HG03135 (cell line): Measurements from ENCODE around the gene CXXC5.
A peak's percentile ranks its signal among the peaks of the same experiment; 100 is the strongest.
"Not testable (repeated sequence)": the region's sequence is repeated elsewhere in the genome, so short reads cannot be mapped to it uniquely, and the experiment has no call there.

ENCODE experiments used
- ATAC-seq: cut with Tn5 transposase; IDR thresholded peaks from one replicate; pipeline ENCODE4 v1.9.1; 2021; ENCODE audit warnings: mild to moderate bottlenecking, moderate library complexity; ENCODE audit not compliant: unreplicated experiment

CXXC5 gene

DNA sequence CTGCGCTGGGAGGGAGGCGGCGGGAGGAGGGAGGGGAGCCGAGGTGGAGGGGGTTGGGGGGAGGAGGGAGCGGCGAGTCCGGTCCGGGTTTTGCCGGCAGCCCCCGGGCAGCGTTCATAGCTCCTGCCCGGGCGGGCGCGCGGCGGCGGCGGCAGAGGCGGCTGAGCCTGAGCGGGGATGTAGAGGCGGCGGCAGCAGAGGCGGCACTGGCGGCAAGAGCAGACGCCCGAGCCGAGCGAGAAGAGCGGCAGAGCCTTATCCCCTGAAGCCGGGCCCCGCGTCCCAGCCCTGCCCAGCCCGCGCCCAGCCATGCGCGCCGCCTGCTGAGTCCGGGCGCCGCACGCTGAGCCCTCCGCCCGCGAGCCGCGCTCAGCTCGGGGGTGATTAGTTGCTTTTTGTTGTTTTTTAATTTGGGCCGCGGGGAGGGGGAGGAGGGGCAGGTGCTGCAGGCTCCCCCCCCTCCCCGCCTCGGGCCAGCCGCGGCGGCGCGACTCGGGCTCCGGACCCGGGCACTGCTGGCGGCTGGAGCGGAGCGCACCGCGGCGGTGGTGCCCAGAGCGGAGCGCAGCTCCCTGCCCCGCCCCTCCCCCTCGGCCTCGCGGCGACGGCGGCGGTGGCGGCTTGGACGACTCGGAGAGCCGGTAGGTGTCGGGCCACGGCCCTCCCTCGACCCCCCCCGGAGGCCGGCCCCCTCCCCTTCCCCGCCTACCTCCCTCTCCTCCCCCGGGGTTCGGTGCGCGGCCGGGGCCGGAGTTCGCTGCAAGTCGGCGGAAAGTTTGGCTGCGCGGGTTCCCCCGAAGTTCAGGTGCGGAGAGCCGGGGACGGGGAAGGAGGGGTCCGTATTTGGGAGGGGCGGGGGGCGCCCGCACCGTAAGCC is at the start of gene CXXC5:
Gene CXXC5 (plus strand): TSS at position 145 of the 877 bp plus-strand sequence. CDS start 32,175 bp downstream, outside the sequence.
- ATAC-seq: peak; percentile 23

DNA sequence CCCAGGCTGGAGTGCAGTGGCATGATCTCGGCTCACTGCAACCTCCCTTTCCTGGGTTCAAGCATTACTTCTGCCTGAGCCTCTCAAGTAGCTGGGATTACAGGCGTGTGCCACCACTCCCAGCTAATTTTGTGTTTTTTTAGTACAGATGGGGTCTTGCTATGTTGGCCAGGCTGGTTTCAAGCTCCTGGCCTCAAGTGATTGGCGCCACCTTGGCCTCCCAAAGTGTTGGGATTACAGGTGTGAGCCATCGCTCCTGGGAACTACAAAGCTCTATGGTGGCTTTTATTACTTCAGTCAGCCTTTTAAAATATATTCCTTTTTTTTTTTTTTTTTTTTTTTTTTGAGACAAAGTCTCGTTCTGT is 49.6 kb upstream of the CXXC5 start:
- not testable (repeated sequence) for ATAC-seq

DNA sequence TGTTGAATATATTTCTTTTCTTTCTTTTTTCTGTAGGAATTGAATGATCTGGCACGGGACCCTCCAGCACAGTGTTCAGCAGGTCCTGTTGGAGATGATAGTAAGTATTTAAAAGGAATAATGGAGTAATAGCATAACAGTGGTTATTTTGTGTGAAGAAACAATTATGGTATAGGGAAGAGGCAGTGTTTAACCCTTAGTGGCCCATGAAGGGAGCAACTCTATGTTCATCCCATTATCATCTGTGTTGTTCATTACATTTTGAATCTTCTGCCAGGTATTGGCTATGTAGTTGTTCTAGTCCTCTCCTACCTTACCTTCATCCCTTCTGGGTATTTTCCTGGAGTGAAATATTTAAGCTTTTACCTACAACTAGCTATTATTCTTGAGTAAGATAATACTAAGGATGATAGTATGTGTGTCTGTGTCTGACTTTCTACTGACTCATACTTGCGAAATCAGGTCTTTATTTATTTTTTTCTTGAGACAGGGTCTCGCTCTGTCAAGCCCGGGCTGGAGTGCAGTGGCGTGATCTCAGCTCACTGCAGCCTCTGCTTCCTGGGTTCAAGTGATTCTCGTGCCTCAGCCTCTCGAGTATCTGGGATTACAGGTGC is 47.7 kb upstream of the CXXC5 start:
- no peak for ATAC-seq

DNA sequence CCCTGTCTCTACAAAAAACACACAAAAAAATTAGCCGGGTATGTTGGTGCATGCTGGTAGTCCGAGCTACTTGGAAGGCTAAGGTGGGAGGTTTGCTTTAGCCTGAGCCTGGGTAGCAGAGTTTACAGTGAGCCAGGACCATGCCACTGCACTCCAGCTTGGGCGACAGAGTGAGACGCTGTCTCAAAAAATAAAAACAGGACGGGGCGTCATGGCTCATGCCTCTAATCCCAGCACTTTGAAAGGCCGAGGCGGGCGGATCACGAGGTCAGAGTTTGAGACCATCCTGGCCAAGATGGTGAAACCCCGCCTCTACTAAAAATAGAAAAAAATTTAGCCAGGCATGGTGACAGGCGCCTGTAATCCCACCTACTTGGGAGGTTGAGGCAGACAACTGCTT is 46.7 kb upstream of the CXXC5 start:
- ATAC-seq: no peak

DNA sequence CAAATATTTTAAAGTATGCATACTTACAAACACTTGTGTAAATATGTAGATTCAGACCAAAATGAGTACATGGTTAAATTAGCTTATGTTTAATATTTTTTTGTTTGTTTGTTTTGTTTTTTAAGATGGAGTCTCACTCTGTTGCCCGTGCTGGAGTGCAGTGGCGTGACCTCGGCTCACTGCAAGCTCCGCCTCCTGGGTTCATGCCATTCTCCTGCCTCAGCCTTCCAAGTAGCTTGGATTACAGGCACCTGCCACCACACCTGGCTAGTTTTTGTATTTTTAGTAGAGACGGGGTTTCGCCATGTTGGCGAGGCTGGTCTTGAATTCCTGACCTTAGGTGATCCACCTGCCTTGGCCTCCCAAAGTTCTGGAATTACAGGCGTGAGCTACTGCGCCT is 46.2 kb upstream of the CXXC5 start:
- not testable (repeated sequence) for ATAC-seq

DNA sequence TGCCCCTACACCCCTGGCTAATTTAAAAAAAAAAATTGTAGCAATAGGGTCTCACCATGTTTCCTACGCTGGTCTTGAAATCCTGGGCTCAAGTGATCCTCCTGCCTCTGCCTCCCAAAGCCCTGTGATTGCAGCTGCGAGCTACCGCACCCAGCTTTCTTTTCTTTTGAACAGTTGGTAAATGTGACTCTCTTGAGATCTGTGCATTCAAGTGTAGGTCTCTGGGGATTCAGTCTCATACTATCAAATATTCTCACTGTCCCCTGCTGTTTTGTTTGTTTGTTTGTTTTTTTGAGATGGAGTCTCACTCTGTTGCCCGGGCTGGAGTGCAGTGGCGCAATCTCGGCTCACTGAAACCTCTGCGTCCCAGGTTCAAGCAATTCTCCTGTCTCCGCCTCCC is 42.3 kb upstream of the CXXC5 start:
- ATAC-seq: no peak

DNA sequence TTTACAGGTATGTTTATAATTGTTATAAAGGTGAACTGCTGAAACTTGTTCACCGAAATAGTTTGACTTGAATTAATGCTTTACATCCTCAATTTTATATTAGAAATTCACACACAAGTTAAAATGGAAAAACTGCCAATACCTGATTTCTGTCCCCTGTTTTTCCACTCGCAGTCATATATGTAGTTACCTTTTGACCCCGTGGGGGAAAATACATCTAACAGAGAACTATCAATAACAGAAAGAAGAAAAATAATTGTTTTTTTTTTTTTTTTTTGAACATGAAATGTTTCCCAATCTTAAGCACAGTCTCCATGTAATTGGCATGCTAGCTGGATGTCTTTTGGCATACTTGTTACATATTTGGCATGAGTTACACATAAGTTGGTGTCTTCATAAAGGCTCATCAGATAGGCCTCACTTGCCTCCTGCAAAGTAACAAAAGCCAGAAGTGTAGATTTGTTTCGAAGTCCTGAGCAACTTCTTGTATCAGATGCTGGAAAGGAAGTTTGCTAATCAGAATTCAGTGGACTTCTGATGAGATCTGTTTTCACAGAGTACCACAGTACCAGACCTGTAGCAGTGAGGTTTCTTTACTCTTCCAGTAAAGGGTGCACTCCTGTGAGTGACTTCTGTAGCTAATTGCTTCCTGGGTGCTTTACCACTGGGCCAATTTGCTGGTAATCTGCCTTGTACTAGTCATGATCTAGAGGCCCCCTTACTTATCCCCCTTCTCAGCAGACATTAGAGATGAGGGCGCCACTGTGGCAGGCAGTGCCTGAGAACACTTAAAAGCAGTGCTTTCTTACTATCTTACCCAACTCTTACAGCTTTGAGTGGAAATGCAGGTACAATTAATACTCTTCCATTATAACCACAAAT is 36.2 kb upstream of the CXXC5 start:
- no peak for ATAC-seq

DNA sequence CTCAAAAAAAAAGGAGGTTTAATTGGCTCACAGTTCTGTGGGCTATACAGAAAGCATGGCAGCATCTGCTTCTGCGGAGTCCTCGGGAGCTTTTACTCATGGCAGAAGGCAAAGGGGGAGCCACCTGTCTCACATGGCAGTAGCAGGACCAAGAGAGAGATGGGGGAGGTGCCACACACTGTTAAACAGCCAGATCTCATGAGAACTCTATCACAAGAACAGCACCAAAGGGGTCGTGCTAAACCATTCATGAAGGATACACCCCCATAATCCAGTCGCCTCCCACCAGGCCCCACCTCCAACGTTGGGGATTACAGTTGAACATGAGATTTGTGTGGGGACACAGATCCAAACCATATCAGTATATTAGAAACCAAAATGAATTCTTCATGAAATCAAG is 28.3 kb upstream of the CXXC5 start:
- ATAC-seq: no peak

DNA sequence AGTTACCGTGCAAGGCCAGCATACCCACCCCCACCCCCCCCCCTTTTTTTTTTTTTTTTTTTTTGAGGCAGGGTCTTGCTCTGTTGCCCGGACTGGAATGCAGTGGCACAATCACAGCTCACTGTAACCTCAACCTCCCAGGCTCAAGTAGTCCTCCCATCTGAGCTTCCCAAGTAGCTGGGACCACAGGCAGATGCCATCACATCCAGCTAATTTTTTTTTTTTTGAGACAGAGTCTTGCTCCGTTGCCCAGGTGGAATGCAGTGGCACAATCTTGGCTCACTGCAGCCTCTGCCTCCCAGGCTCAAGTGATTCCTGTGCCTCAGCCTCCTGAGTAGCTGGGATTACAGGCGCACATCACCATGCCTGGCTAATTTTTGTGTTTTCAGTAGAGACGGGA is 22.8 kb upstream of the CXXC5 start:
- not testable (repeated sequence) for ATAC-seq

DNA sequence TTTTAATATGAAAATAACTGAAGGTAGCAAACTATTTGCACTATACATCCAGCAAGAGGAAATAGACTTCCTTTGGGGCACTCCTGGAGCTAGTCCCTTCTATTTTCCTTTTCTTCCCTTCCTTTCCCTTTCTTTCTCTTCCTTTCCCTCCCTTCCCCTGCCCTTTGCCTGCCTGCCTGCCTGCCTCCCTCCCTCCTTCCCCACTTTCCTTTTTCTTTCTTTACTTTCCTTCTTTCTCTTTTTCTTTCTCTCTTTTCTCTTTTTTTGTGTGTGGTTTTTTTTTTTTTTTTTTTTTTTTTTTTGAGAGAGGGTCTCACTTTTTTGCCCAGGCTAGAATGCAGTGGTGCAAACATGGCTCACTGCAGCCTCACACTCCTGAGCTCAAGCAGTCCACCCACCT is 17.3 kb upstream of the CXXC5 start:
- no peak for ATAC-seq

DNA sequence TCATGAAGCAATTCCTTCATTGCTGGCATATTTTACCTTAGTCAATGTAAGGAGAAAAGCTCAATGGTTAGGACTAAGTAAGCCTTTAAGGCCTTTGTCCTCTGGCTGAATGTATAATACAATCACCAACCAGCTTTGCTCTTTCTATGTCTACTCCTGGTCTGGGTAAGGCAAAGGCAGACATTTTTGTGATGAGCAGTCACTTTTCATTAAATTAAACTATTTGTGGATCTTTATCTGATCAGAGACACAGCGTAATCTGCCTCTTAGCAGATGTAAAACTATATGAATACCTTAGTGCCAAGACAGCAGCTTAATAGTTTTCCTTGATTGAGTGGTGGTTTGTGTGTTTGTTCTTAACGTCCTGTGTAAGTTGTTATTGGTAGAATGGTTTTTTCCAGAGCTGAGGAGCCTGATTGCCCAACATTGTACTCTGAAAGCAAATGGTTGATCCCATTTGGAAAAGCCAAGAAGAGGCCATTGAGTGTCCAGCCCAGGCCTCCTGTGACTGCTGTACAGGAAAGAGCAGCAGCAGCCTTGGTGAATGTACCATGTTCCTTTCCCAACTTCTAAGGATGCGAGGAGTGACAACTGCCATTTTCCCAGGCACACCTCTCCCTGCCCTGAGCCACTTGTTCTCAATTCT is 16.5 kb upstream of the CXXC5 start:
- ATAC-seq: no peak

DNA sequence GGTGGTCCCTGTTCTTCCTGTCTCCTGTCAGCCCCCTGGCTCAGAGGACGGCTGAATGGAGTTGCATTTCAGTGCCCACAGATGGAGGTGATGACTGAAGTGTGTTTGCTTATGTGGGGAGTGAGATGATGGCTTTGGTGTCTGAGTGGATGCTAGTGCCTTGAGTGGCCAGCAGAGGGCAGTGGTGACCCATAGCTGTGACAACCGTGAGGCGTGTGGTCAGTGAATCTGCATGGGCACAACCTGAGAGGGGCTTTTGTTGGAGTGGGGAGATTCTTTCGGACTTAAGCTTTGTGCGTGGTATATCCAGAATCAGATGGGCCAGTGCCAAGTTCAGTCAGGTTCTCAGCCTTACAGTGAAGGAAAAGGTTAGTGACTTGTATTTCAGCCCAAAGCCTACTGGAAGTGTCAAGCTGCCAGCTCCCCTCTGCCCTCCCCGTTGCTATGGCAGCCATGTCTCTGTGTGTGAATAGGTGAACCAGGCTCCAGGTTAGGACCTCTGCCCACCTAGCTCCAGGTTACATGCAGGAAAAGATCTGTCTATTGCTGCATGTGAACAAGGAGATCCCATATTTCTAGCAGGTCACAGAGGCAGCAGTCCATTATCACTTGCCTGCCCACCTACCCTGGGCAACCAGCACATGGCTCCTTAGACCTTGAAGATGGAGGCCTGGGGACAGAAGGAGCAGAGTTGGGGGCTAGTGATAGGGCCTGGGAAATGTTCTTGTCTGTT is 14.7 kb upstream of the CXXC5 start:
- no peak for ATAC-seq

DNA sequence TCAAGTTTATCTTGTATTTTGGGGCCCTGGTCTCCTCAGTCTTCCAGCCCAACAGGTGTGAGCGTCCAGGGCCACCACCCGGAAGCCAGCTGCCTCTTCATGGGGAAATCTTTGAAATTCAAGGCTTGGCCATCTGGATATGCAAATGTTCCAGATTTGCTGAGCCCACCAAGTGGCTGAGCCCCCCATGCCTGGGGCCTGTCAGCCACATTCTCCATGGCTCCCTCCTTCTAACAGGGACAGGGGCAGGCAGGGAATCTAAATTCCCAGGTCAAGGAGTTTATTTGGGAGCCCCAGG is 14.2 kb upstream of the CXXC5 start:
- ATAC-seq: no peak

DNA sequence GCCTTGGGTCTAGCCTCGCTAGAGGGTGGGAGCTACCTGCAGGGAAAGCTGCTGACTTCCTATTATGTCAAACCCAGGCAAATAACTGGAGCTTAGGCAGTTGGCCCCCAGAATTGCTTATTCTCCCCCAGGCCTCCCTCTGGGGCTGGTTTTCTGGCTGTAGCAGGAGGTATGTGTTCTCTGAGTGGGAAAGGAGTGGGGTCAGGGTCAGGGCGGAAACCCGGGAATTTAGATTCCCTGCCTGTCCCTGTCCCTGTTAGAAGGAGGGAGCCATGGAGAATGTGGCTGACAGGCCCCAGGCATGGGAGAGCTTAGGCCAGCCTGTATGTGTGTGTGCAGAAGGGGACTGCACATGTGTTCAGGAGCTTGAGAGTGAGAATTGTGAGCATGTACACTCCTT is 13.6 kb upstream of the CXXC5 start:
- ATAC-seq: no peak

DNA sequence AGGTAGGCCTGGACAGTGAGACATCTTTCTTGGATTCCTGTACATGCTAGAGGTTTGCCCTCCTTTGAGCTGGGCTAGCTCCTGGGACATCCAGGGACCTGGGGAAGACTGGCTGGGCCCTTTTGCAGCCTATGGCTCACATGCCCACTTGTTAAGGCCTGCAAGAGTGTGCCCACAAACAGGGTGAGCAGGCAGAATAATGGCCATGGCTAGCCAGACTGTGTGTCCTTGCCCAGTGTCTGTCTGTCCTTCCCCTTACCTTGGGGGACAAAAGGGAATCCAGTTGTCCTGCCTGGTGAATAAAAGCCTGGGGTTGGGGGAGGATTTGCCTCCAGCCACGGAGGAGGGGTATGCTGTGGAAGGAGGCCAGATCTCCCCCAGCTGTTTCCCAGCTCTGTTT is 13.0 kb upstream of the CXXC5 start:
- no peak for ATAC-seq

DNA sequence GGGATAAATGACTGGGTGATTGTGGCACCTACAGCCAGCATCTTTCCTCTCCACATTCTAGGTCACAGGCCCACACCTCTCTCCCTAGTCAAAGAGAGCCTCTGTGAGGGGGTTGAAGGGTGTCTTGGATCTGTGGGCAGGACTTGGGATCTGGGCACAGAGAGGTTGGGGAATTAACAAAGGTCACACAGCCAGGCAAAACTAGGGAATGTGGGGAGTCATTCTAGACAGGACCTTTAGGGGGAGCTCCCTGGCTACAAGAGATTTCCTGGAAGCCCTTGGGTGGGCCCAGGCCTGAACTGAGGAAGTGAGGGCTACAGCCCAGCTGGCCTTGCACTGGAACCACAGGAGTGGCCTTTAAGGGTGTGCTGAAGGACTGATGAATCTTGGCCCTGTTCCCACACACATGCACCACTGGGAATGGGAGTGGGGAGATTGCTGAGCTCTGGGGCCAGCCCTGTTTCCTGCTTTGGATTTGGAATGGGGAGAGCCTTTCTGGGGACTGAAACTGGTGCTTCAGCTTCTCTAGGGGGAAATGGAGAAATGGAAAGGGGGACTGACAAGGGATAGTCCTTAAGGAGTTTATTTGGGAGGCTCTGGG is 12.4 kb upstream of the CXXC5 start:
- no peak for ATAC-seq

DNA sequence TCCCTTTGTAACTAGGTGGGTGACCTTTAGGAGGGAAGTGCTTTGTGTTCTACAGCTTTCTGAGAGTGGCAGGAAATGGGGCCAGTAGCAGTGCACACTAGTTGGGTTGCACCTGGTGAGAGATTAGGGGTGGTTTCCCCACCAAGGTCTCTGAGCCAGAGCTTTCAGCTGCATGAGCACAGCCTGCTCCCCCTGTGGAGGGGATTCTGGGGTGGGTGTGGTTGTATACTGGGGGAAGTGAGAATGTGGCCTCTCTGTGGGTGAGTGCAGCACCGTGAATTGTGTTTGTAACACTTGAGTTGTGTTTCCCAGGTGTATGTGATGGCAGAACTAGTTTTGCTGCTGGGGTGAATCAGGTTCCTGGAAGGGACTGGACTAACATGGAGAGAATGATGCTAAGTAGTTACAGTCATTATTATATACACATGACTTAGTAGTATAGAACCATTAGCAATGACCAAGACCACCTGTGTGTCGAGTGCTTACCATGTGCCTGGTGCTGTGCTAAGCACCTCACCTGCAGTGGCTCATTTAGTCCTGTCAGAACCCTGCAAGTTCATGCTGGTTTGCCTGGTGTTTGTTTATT is 11.8 kb upstream of the CXXC5 start:
- peak; percentile 69 for ATAC-seq

DNA sequence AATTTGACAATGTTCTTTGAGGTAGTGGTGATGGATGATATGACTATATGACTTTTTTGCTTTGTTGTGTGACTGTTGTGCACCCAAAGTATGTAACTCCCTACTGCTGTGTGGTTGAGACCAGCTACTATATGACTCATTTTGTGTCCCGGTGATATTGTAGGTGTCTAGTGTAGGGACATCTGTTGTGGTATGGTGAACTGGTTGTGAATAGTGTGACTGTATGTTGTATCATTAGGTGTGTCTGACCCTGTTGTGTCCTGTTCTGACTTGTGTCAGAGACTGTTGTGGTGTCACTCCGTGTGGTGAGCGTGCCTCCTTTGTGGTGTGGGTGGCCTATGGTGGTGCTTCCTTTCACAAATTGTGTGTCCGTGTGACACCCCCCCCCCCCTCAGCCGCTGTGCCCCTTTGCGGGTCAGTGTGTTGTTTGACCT is 11.2 kb upstream of the CXXC5 start:
- ATAC-seq: peak; percentile 18

DNA sequence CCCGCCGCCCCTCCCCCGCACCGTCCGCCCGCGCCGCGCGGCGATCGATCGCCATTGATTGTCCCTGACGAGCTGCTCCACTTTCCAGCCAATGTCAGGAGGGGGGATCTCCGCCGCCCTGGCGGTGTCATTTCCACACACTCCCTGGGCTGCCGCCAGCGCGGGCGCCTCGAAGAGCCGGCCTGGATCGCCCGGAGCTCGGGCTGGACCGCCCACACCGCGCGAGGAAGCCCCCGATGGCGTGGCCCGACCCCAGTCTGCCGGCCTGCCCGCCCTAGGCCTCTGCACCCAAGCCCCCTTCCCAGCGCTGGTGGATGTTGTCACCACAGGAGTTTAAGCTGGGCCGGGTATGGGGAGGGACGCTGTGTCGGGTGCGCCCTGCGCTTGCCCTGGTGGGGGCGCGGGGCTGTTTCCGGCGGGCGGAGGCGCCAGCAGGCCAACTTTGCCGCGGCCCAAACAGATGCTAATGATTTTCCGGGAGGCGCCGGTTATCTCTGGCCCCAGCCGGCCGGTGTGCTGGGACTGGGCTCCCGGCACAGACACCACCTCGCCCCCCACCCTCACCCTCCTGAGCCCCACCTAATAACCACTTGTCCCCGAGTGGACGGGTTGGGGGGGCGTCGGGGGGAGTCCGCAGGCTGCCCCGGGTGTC is 10.6 kb upstream of the CXXC5 start:
- ATAC-seq: no peak
